Left hindlimb (tissue), 1 donor: Measurements from ENCODE around the gene ROBO1.

ENCODE experiments used
- DNase-seq: peaks from one replicate; pipeline ENCODE4 v3.0.0-alpha.2; 2018

The ROBO1 gene

GRCh38 chr3:79146024-79146423, 621.8 kb downstream of the ROBO1 start:
- no peak for DNase-seq

DNA sequence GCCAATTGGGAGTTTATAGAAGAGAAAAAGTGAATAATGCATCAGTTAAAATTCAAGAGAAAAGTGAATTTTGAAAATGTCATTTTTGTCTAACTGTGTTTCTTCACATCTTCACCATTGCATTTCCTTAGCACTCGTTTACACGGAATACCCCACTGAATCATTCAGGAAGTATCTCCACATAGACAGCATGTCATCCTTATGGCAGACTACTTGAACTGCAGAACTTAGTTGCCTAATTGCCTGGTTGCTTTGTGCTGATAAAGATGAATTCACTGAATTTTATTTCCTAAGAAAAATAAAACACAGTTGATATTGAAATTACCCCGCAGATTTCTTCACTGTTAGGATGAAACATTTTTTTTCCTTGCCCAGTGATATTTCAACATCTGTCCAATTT, 627.1 kb downstream of the ROBO1 start:
- no peak for DNase-seq

GRCh38 chr3:79139395-79140068, 628.3 kb downstream of the ROBO1 start:
- DNase-seq: no peak

- no peak for DNase-seq
These were observed 642.3 kb downstream of the ROBO1 start for GRCh38 chr3:79125313-79125984.

DNA sequence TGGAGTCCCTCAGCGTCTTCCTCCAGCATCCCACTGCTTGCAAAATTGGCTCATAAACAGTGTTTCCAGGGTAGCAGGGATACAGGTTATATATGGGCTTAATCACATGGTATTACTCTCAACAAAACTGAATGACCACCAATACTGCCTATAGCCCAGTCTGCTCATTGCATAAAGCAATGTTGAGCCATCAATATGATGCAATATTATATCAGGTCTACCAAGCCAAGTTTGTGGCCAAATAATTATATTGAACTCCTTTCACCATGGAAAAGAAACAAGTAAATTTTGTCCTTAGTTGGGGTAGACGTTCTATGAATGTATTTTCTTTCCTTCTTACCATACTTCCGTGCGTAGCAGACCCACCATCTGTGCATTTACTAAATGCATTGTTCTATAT, 652.3 kb downstream of the ROBO1 start:
- DNase-seq: no peak

DNA sequence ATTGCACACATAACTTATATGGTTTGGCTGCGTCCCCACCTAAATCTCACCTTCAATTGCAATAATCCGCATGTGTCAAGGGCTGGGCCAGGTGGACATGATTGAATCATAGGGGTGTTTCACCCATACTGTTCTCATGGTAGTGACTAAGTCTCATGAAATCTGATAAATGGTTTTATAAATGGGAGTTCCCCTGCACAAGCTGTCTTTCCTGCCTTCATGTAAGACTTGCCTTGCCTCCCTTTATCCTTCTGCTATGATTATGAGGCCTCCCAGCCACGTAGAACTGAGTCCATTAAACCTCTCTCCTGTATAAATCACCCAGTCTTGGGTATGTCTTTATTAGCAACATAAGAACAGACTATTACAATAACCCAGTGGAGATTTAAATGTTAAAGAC, 653.9 kb downstream of the ROBO1 start:
- no peak for DNase-seq

DNA sequence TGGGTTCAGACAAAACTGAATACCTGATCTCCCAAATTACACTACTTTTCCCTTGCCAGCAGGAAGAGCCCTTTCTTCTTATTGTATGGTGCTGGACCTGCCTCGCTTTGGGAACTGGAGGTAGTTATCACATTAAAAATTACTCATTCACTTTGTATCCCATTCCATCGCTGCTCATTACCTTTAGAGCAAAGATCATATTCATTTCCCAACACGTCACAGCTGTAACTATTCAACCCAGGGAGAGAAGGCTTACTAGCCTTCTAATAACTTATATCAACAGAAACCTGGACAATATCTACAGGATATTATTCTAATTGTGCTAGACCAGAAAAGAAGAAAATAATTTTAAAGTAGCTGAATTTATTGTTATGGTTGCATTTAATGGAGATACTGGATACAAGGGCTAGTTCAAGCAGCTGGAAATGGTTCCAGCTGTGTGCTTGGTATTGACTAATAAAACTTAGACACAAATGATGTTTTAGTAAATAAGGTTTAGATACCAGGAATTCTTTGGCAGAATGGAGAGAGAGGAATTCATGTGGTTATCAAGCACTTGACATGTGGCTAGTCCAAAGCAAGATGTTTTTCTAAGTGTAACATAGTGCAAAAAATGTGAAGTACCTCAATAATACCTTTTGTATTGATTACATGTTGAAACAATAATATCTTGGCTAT, 656.3 kb downstream of the ROBO1 start:
- DNase-seq: no peak

- no peak for DNase-seq
These were observed 658.0 kb downstream of the ROBO1 start for GRCh38 chr3:79109754-79110153.

DNA sequence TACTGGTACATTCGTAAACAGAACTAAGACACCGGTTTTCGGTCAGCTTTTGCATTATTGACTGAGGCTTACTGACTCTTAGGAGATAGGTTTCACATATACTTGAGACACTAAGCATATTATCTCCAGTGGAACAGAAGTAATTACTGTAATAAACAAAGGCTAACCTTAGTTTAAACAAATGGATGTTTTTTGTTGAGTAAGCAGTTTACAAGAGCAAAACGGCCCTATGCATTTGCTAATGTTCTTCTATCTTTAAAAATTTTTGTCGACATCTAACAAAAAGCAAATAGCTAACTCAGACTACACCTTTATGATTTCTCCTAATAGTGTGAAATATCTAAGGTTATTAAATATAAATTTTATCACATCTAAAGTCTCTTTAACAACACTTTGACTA, 664.5 kb downstream of the ROBO1 start:
- DNase-seq: no peak

DNA sequence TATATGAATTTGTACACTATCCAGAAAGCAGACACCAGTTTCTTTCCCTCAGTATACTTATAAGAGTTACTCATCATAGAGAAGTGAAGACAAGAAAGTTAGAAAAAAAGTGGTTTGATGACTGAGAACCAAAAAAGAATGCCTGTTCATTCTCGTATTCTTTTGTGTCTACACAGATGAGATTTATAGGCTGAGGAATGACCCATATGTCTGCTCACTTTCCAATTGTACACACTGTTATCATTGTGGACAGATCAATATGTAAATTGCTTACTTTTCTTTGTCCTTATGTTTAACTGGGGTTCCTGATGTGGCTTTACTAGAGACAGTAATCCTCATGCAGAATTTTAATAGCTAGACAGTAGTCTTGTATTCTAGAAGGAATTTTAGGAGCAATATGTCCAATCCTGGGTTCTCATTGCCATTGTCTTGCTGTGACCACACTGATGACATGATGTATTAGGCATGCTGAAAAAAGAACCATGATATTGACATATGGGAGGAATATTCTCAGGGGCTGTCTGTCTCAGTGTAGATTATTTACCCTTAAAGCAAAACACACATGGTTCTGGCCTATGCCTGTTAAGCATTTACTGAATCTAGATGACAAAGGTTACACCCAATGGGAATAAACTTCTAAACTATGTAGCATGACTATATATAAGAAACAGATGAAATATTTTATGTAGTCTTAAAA, 669.7 kb downstream of the ROBO1 start:
- DNase-seq: no peak

DNA sequence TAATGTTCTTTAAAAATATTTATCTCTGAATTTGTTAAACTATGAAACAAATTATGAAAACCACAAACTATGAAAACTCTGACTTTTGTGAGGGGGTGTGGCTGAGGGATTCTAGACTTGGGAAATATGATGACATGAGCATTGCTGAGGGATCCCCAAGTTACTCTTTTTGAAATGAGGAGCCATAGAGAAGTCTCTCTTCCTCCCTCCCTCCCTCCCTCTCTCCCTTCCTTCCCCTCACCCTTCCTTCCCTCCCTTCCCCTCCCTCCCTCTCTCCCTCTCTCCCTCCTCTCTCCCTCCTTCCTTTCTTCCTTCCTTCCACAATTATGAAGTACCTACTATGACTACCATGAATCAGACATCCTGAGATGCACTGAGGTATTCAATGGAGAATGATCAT, 673.1 kb downstream of the ROBO1 start:
- no peak for DNase-seq

GRCh38 chr3:79086514-79086913, 681.3 kb downstream of the ROBO1 start:
- peak; percentile 34 for DNase-seq

- DNase-seq: no peak
These were observed 682.6 kb downstream of the ROBO1 start for GRCh38 chr3:79085171-79085570.

DNA sequence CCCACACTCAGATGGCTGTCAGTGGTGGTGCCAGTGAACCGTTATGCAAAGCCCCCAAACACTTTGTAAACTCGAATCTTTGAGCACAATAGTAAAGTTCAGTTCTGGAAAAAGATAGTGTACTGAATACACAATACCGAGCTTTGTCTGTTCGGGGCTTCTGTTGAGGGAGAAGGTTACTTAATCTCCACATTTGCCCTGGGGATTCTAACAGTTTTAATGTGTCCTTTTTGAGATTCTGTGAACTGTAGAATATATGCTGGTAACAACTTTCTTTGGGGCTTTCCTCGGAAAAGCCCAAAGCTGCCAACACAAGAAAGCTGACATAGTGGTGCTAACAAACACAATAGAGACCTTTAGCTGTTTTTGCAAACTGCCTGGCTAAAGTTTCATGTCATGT, 686.5 kb downstream of the ROBO1 start:
- DNase-seq: no peak

- no peak for DNase-seq
These were observed 693.2 kb downstream of the ROBO1 start for GRCh38 chr3:79074558-79074957.

DNA sequence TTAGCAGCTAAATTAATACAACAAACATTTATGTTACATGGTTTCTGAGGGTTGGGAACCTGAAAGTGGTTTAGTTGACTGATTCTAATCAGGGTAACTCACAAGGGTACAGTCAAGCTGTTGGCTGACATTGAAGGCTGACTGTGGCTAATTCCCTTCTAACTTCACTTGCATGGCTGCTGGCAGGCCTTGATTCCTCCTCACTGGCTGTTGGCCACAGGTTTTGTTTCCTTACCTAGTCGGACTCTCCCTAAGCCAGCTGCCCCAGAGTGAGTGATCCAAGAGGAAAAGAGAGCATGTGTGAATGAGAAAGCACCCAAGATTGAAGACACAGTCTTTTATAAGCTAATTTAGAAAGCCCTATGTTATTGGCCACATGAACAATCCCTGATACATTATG, 700.1 kb downstream of the ROBO1 start:
- DNase-seq: no peak

DNA sequence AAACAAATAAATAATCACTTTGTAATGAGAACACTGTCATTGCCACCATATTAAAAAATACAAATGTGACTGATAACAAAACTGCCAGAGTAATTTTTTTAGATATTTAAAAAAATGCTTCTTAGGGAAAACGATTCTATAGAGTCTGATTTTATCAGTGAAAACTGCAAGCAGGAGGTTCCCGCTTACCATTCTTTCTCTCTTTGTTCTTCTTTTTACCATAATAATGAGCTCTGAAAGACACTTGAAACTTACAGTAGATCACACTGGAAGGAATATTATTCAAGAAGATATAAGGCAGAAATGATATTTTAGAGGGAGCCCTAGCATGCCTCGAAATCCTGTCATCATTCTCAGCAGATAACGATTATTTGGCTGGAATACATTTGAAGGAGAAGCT, 701.3 kb downstream of the ROBO1 start:
- no peak for DNase-seq

- no peak for DNase-seq
These were observed 704.2 kb downstream of the ROBO1 start for GRCh38 chr3:79063624-79064023.

DNA sequence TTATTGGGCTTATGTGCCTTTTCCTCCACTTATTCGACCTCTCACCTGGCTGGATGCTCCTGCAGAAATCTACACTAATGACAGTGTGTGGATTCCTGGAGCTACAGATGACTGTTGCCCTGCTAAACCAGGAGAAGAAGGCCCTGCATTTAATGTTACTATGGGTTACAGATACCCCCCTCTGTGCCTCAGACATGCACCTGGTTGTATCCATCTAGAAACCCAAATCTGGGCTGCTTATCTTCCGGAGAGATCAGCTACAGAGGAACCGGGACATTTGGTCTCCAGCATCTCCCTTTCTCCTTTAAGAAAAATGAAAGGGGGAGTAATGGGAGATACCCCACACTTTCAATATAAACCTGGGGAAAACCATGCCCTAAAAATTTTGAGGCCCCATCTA, 710.0 kb downstream of the ROBO1 start:
- no peak for DNase-seq

GRCh38 chr3:79056498-79056897, 711.3 kb downstream of the ROBO1 start:
- DNase-seq: no peak

DNA sequence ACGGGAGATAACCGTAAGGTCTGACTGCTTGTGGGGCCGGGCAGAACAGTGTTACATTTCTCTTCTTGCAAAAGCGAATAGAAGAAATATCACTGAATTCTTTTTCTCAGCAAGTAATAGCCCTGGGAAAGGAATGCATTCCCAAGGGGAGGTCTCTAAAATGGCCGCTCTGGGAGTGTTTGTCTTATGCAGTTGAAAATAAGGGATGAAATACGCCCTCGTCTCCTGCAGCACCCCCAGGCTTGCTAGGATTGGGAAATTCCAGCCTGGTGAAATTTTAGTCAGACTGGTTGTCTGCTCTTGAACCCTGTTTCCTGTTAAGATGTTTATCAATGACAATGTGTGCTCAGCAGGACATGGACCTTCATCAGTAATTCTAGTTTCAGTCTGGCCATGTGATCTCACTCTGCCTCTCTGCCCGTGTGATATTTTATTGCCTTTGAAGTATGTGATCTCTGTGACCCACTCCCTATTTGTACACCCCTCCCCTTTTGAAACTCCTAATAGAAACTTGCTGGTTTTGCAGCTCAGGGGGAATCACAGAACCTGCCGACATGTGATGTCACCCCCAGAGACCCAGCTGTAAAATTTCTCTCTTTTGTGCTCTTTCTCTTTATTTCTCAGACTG, 715.6 kb downstream of the ROBO1 start:
- no peak for DNase-seq

GRCh38 chr3:79047581-79047980, 720.2 kb downstream of the ROBO1 start:
- no peak for DNase-seq

GRCh38 chr3:79041621-79042020, 726.2 kb downstream of the ROBO1 start:
- DNase-seq: no peak
